Lower leg skin (tissue), 4 donors: Measurements from ENCODE around the gene IDE. TPM values are rescaled to one million over a fixed set of nuclear protein-coding genes. Genes with fewer than 3 reads are reported as not detected.

Experiments
- DNase-seq, 2 donors: peaks; one replicate each; pipeline ENCODE4 v3.0.0-alpha.2; 2019; ENCODE audit warnings: low spot score in 2 of 2
- H3K4me3 ChIP-seq: fragments of 200-600 bp; sonication (generic); 2 replicates; pipeline ENCODE4 v1.5.1; 2017; ENCODE audit warnings: mild to moderate bottlenecking, low read depth; ENCODE audit not compliant: poor library complexity, severe bottlenecking
- POLR2A ChIP-seq, 2 donors: fragments of 450-650 bp; IDR thresholded peaks; one replicate each; pipeline ENCODE4 v1.6.1; 2016 to 2017; ENCODE audit warnings: antibody characterized with exemption in 2 of 2, mild to moderate bottlenecking in 1 of 2, moderate library complexity in 1 of 2
- WGBS, 2 donors: methylation state at CpG; one replicate each; pipeline ENCODE4 v1.1.5; 2018; 5-methylcytosine and 5-hydroxymethylcytosine counted together
- intact Hi-C: fragments of 100-400 bp; cut with DNase I; formaldehyde crosslinking; loops from one replicate; pipeline ENCODE4 v1.15.0; 2023; ENCODE audit warnings: low total_unique reads
- total RNA-seq, 4 donors: library from RNA; depleted of rRNA; stranded (reverse); fragments of >200 nt; gene quantifications; one replicate each; pipeline ENCODE4 v1.1.0, GENCODE V29; 2016
- TF ChIP-seq, protein P1 (sequence below), 3 donors: fragments of 450-650 bp; IDR thresholded peaks; one replicate each; pipeline ENCODE4 v1.5.1; 2016; ENCODE audit warnings: antibody characterized with exemption in 3 of 3, mild to moderate bottlenecking in 3 of 3, moderate library complexity in 2 of 3

The IDE gene
- total RNA-seq, 4 donors from 2014 or later: 189 to 443 (median 287) TPM

DNA sequence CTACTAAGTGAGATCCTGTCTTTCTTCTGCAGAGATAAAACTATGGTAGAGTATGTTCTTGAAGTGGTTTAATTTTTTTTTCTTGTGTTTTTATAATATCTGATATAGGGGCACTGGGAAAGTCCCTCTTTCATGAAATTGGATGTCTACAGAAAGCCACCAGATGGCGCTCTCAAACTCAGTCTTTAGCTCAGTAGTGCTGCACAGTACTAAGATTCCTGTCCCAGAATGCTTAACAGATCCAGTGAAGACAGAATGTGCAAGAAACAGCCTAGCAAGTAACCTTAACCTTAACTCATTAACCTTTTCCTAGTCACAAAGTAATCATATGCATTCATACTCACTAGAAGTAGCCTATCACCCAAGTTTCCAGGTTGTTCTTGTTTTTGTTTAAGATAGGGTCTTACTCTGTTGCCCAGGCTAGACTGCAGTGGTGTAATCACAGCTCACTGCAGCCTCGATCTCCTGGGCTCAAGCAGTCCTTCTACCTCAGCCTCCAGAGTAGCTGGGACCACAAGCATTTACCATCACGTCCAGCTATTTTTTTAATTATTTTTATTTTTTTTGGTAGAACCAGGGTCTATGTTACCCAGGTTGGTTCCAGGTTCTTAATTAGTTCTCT, 56.7 kb downstream of the IDE start:
- DNase-seq: peak in 1 of 2 donors; percentile 62
- H3K4me3 ChIP-seq: no peak overlapping the region
- intact Hi-C loops: loop anchor here (5.0 kb wide), 1 partner anchor 55 kb away; the partner anchor contains the start of gene IDE
- no peak for TF ChIP-seq POLR2A (IDR thresholded peaks at IDR 0.05)
- TF ChIP-seq, protein P1, sequence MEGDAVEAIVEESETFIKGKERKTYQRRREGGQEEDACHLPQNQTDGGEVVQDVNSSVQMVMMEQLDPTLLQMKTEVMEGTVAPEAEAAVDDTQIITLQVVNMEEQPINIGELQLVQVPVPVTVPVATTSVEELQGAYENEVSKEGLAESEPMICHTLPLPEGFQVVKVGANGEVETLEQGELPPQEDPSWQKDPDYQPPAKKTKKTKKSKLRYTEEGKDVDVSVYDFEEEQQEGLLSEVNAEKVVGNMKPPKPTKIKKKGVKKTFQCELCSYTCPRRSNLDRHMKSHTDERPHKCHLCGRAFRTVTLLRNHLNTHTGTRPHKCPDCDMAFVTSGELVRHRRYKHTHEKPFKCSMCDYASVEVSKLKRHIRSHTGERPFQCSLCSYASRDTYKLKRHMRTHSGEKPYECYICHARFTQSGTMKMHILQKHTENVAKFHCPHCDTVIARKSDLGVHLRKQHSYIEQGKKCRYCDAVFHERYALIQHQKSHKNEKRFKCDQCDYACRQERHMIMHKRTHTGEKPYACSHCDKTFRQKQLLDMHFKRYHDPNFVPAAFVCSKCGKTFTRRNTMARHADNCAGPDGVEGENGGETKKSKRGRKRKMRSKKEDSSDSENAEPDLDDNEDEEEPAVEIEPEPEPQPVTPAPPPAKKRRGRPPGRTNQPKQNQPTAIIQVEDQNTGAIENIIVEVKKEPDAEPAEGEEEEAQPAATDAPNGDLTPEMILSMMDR (IDR thresholded peaks at IDR 0.05): no peak
- 50 to 51% methylated on average over 3 of the region's 3 CpGs for WGBS, 2 donors

DNA sequence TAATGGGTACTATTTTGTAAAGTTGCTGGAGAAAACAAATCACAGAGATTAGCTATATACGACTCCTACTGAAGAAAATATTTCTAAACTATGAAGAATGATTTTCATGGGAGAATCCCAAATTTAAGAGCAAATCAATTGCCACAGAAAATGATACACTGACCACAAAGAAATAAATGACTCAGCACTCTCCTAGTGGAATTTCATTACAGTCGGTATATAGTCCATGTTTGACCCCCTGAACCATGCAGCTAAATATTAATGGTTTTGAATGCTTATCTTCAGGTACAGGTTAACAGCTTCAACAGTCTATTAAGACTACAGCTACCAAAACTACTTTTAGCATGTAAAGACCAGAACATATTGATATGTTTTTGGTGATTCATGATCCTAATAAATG, 65.0 kb downstream of the IDE start:
- TF ChIP-seq POLR2A (IDR thresholded peaks at IDR 0.05): no peak
- TF ChIP-seq, protein P1 (IDR thresholded peaks at IDR 0.05): no peak
- WGBS, 2 donors: 90 to 96% methylated on average over 2 of the region's 2 CpGs
- intact Hi-C loops: no loop called here
- H3K4me3 ChIP-seq: no peak overlapping the region
- DNase-seq: no peak

DNA sequence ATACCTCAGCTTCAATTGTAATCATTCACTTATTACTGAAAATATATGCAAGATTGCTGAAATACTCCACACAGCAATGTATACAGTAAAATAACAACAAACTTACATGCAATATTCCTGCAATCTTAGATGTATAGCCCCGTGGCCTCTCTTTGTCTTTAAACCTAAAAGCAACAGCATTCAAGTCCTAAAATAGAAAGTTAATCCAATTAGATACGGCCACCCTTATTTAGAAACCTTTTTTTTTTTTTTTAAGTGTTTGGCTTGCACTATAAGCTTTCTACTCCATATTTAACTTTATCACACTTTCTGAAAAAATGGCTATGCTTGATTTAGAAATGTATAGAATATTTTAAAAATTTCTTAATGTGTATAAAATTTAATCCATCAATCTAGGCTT, 67.6 kb downstream of the IDE start:
- H3K4me3 ChIP-seq: no peak overlapping the region
- WGBS, 2 donors: 76% methylated on average over 2 of the region's 2 CpGs
- no peak for DNase-seq
- TF ChIP-seq, protein P1 (IDR thresholded peaks at IDR 0.05): no peak
- TF ChIP-seq POLR2A (IDR thresholded peaks at IDR 0.05): no peak
- intact Hi-C loops: no loop called here

DNA sequence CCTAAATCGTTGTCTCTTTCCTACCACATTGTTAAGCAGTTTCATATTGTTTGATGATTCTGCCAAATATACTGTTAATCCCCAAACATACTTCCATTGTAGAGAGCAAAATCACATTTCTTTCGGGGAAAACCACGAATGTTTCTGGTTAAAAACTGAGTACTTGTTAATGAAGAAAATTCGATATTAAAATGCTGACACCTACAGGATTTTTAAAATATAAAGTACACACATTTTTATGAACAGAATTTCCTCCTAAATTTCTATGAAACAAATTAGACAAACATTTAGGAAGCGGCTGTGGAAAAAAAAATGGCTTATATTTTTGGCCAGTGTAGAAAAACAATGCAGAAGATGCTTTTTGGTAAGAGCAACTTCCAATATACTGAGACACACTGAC, 68.8 kb downstream of the IDE start:
- DNase-seq: no peak
- H3K4me3 ChIP-seq: no peak overlapping the region
- 80% methylated on average over 5 of the region's 5 CpGs for whole genome bisulfite sequencing, 2 donors
- intact Hi-C loops: no loop called here
- TF ChIP-seq POLR2A (IDR thresholded peaks at IDR 0.05): no peak
- TF ChIP-seq, protein P1 (IDR thresholded peaks at IDR 0.05): no peak

DNA sequence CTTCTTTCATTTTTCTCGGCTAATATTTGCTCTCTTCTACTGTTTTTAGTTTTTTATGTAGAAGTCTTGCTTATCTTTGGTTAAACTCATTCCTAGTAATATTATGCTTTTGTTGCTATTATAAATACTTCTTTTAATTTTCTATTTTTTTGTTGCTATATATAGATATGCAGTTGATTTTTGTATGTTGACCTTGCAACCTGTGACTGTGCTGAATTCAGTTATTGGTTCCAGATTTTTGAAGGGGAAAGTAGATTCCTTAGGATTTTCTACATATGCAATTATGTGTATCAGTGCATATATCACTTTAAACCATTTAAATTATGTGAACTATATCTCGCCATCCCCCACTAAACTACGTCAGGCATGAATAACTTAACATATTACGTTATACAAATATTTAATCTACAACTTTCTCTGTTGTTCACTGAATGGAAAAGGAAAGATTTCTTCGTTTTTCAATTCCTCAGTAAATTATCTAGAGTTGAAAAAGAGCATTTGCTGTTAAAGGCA, 71.5 kb downstream of the IDE start:
- intact Hi-C loops: no loop called here
- WGBS, 2 donors: 89 to 93% methylated on average over 5 of the region's 5 CpGs
- no peak for TF ChIP-seq POLR2A (IDR thresholded peaks at IDR 0.05)
- TF ChIP-seq, protein P1 (IDR thresholded peaks at IDR 0.05): no peak

DNA sequence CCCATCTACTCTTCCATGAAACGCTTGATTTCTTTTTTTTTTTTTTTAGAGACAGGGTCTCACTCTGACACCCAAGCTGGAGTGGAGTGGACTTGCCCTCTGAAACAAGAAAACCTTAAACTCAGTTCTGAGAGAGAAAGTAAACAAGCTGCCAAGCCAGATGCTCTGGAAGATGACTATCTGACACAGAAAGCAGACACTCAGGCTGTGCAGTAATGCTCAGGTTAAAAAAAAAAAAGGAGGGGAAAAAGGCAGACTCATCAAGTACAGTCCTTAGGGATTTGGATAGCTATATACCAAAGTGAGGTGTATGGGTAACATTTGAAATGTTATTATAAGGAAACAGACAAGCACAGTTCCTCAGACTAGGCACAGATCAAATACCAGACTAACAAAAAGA, 80.5 kb downstream of the IDE start:
- TF ChIP-seq, protein P1 (IDR thresholded peaks at IDR 0.05): no peak
- no peak for TF ChIP-seq POLR2A (IDR thresholded peaks at IDR 0.05)
- DNase-seq: no peak
- 95 to 100% methylated on average over 1 of the region's 1 CpG for WGBS, 2 donors
- H3K4me3 ChIP-seq: no peak overlapping the region
- intact Hi-C loops: no loop called here

More for the DNA sequence above, 71.5 kb downstream of the IDE start:
- no peak overlapping the region for H3K4me3 ChIP-seq
- no peak for DNase-seq
